PC-3 (cell line): ENCODE measurements around the gene MYH15. TPM values are rescaled to one million over a fixed set of nuclear protein-coding genes. Genes with fewer than 3 reads are reported as not detected.

Experiments
- ATAC-seq: fragments of 200-7000 bp; cut with Tn5 transposase; 2 replicates; pipeline ENCODE4 v1.9.1; 2020; ENCODE audit warnings: mild to moderate bottlenecking, moderate library complexity
- BruUV-seq: library from RNA; stranded (reverse); fragments of 400-500 nt; replicated peaks from 2 replicates; lab custom pipeline; 2021; lab: Mats Ljungman, UMichigan
- CTCF ChIA-PET: fragments of 300-600 bp; sonication (Branson Sonifier 250); formaldehyde crosslinking; loops from one replicate; lab custom pipeline; 2022; ENCODE audit warnings: antibody characterized with exemption; lab: Charles Lee
- POLR2A ChIA-PET: fragments of 300-600 bp; sonication (Branson Sonifier 250); formaldehyde crosslinking; loops from one replicate; lab custom pipeline; 2022; ENCODE audit warnings: antibody characterized with exemption; ENCODE audit not compliant: unreplicated experiment; lab: Charles Lee
- DNase-seq: peaks from one replicate; pipeline ENCODE4 v3.0.0-alpha.2; 2015
- H2AFZ ChIP-seq: fragments of 300-600 bp; sonication (generic); 2 replicates; pipeline ENCODE4 v1.6.0; 2016; ENCODE audit warnings: antibody characterized with exemption, low read length
- H3F3A ChIP-seq: fragments of 300-600 bp; sonication (generic); one replicate; pipeline ENCODE4 v1.6.0; 2017; ENCODE audit warnings: antibody characterized with exemption, low read length, control low read depth, mild to moderate bottlenecking; ENCODE audit not compliant: unreplicated experiment
- H3K27ac ChIP-seq: fragments of 300-600 bp; sonication (generic); 2 replicates; pipeline ENCODE4 v1.5.1; 2016; ENCODE audit warnings: mild to moderate bottlenecking, low read length
- H3K27me3 ChIP-seq: fragments of 300-600 bp; sonication (generic); 2 replicates; pipeline ENCODE4 v1.6.1; 2016; ENCODE audit warnings: low read length, mixed read lengths
- H3K36me3 ChIP-seq: fragments of 300-600 bp; sonication (generic); 2 replicates; pipeline ENCODE4 v1.6.1; 2016; ENCODE audit warnings: low read depth, mixed run types, low read length, mixed read lengths
- H3K4me1 ChIP-seq: fragments of 300-600 bp; sonication (generic); 2 replicates; pipeline ENCODE4 v1.5.1; 2016; ENCODE audit warnings: low read length; ENCODE audit not compliant: insufficient read depth
- H3K4me2 ChIP-seq: fragments of 300-600 bp; sonication (generic); 2 replicates; pipeline ENCODE4 v1.6.0; 2016; ENCODE audit warnings: low read length
- H3K4me3 ChIP-seq: fragments of 300-600 bp; sonication (generic); 2 replicates; pipeline ENCODE4 v1.5.1; 2016; ENCODE audit warnings: mild to moderate bottlenecking, low read length, mixed read lengths
- H3K79me2 ChIP-seq: fragments of 300-600 bp; sonication (generic); 2 replicates; pipeline ENCODE4 v1.6.1; 2017; ENCODE audit warnings: low read length, mixed read lengths
- H3K9ac ChIP-seq: fragments of 300-600 bp; sonication (generic); 2 replicates; pipeline ENCODE4 v1.6.0; 2016; ENCODE audit warnings: mild to moderate bottlenecking, low read length
- H3K9me2 ChIP-seq: fragments of 300-600 bp; sonication (generic); replicated peaks from 2 replicates; pipeline ENCODE4 v1.6.1; 2016; ENCODE audit warnings: mixed run types, low read length, mixed read lengths
- H3K9me3 ChIP-seq: fragments of 300-600 bp; sonication (generic); 2 replicates; pipeline ENCODE4 v1.6.1; 2016; ENCODE audit warnings: low read length, mixed read lengths
- H4K20me1 ChIP-seq: fragments of 300-600 bp; sonication (generic); 2 replicates; pipeline ENCODE4 v1.6.1; 2016; ENCODE audit warnings: low read length, mixed read lengths
- EZH2 ChIP-seq: fragments of 300-600 bp; sonication (generic); IDR thresholded peaks from one replicate; pipeline ENCODE4 v1.6.1; 2017; ENCODE audit warnings: antibody characterized with exemption, mild to moderate bottlenecking, low read length; ENCODE audit not compliant: unreplicated experiment
- EZH2phosphoT487 ChIP-seq: fragments of 300-600 bp; sonication (generic); IDR thresholded peaks from 2 replicates; pipeline ENCODE4 v1.6.1; 2018; ENCODE audit warnings: mild to moderate bottlenecking, antibody characterized with exemption, low read length, borderline replicate concordance
- intact Hi-C: fragments of 100-400 bp; cut with micrococcal nuclease; formaldehyde crosslinking; loops from 2 replicates; pipeline ENCODE4 v1.9.0; 2023
- total RNA-seq: library from RNA; depleted of rRNA; stranded (reverse); fragments of >200 nt; gene quantifications from 2 replicates; pipeline ENCODE4 v1.2.3, GENCODE V29; 2014
- TF ChIP-seq, protein P1 (sequence below): fragments of 300-600 bp; sonication (generic); conservative IDR thresholded peaks from 2 replicates; pipeline ENCODE4 v1.5.1; 2017; ENCODE audit warnings: antibody characterized with exemption, low read depth, mild to moderate bottlenecking, low read length

Gene MYH15
- total RNA-seq, 1 experiment from 2014 or later = 2.4 TPM

DNA sequence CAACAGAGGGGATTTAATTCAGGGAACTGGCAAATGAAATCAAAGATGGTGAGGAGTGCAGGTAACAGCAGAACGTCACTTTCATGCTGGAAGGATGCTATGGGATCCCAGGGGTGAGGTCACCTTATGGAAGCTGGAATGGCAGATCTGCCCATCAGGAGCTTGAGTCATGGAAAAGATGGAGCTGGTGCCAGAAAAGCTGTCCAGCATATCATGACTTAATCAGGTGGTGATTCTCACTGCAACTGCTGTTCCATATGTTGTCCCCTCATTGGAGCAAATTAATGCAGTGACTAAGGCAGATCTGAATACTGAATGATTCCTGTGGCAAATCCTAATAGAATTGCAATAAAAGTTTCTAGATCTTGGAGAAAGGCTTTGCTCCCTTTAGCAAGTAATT lies 175.7 kb downstream of the MYH15 start:
- Histone ChIP-seq H3K4me3 (no peak overlapping the region), H3K79me2 (no peaks in the 10 kb centered on the region), H2AFZ (no peak overlapping the region), H3K4me1 (no peaks in the 10 kb centered on the region), H3K9me2 (no peaks in the 10 kb centered on the region), H3K27ac (no peak overlapping the region), H3K36me3 (no peaks in the 10 kb centered on the region), H3K27me3 (no peaks in the 10 kb centered on the region), H3F3A (no peaks in the 10 kb centered on the region), H3K9ac (no peak overlapping the region), H3K4me2 (no peak overlapping the region), H3K9me3 (no peaks in the 10 kb centered on the region), H4K20me1 (no peaks in the 10 kb centered on the region)
- peak; percentile 46 for DNase-seq
- ChIA-PET POLR2A (no interaction called here), CTCF (no interaction called here)
- intact Hi-C loops = no loop called here
- no TSS peak for BruUV-seq
- TF ChIP-seq EZH2 (no peak), EZH2phosphoT487 (no peak)
- TF ChIP-seq, protein P1, sequence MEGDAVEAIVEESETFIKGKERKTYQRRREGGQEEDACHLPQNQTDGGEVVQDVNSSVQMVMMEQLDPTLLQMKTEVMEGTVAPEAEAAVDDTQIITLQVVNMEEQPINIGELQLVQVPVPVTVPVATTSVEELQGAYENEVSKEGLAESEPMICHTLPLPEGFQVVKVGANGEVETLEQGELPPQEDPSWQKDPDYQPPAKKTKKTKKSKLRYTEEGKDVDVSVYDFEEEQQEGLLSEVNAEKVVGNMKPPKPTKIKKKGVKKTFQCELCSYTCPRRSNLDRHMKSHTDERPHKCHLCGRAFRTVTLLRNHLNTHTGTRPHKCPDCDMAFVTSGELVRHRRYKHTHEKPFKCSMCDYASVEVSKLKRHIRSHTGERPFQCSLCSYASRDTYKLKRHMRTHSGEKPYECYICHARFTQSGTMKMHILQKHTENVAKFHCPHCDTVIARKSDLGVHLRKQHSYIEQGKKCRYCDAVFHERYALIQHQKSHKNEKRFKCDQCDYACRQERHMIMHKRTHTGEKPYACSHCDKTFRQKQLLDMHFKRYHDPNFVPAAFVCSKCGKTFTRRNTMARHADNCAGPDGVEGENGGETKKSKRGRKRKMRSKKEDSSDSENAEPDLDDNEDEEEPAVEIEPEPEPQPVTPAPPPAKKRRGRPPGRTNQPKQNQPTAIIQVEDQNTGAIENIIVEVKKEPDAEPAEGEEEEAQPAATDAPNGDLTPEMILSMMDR = no peak
- ATAC-seq = peak; percentile 31

DNA sequence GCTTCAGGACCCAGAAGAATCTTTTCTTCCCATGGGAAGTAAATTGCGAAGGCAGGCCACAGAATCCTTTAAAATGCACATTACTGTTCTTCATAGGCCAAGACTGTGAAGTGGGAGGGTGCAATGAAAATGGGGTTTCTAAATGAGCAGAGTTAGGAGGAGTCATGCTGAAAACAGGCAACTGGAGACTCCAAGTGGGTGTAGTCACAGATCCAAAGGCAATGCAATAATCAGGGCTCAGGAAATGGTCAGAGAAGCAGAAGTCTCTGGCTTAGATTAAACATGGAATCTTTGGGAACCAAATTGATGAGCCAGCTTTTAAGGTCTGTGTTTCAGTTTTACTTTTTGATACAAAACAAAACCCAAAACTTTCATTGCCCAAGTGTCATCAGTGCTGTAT lies 176.4 kb downstream of the MYH15 start:
- H4K20me1 ChIP-seq = no peaks in the 10 kb centered on the region
- no peaks in the 10 kb centered on the region for H3K79me2 ChIP-seq
- ChIA-PET POLR2A (no interaction called here), CTCF (interaction anchor here (0.7 kb wide), 1 partner anchor 95 kb away, joined by 8 read pairs; no protein-coding TSS in a partner anchor)
- no peak overlapping the region for H3K4me2 ChIP-seq
- H2AFZ ChIP-seq = no peak overlapping the region
- ATAC-seq = no peak
- no peaks in the 10 kb centered on the region for H3F3A ChIP-seq
- no peaks in the 10 kb centered on the region for H3K9me3 ChIP-seq
- intact Hi-C loops = no loop called here
- no peaks in the 10 kb centered on the region for H3K4me1 ChIP-seq
- H3K4me3 ChIP-seq = no peak overlapping the region
- no peak overlapping the region for H3K27ac ChIP-seq
- H3K27me3 ChIP-seq = no peaks in the 10 kb centered on the region
- no peak overlapping the region for H3K9ac ChIP-seq
- H3K9me2 ChIP-seq = no peaks in the 10 kb centered on the region
- no TSS peak for BruUV-seq
- no peaks in the 10 kb centered on the region for H3K36me3 ChIP-seq
- no peak for DNase-seq
- TF ChIP-seq EZH2phosphoT487 (no peak), EZH2 (no peak)
- TF ChIP-seq, protein P1 = no peak

DNA sequence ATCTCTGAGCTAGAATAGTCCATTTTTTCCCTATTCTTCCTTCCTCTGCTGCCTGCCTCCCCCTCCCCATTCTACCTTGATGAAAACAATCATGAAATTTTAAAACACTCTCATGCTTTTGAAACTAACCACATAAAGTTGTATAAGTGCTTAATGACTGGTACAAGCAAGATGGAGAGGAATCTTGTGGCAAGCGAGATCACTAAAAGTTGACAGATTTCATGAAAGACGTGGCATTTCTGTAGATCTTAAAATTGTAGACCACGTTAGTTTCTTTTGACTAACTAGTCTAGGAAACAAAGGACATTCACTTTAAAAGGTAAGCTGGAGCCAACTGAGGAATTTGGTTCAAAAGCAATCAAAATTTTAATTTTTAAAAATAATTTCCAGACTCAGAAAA lies 178.6 kb downstream of the MYH15 start:
- Histone ChIP-seq H3K27ac (no peak overlapping the region), H3F3A (no peaks in the 10 kb centered on the region), H4K20me1 (no peaks in the 10 kb centered on the region), H3K9ac (no peak overlapping the region), H3K79me2 (no peaks in the 10 kb centered on the region), H3K9me2 (no peaks in the 10 kb centered on the region), H3K4me1 (no peaks in the 10 kb centered on the region), H3K9me3 (no peaks in the 10 kb centered on the region), H3K36me3 (no peaks in the 10 kb centered on the region), H3K4me2 (no peak overlapping the region), H2AFZ (no peak overlapping the region), H3K27me3 (no peaks in the 10 kb centered on the region), H3K4me3 (no peak overlapping the region)
- BruUV-seq = no TSS peak
- POLR2A ChIA-PET = no interaction called here
- ATAC-seq = no peak
- TF ChIP-seq, protein P1 = no peak
- TF ChIP-seq EZH2 = no peak
- CTCF ChIA-PET = interaction anchor here (0.6 kb wide), 1 partner anchor 10 kb away, joined by 3 read pairs; no protein-coding TSS in a partner anchor
- no peak for DNase-seq
- intact Hi-C loops = no loop called here
